ENCODE measurements around the gene PNKD.

DNA sequence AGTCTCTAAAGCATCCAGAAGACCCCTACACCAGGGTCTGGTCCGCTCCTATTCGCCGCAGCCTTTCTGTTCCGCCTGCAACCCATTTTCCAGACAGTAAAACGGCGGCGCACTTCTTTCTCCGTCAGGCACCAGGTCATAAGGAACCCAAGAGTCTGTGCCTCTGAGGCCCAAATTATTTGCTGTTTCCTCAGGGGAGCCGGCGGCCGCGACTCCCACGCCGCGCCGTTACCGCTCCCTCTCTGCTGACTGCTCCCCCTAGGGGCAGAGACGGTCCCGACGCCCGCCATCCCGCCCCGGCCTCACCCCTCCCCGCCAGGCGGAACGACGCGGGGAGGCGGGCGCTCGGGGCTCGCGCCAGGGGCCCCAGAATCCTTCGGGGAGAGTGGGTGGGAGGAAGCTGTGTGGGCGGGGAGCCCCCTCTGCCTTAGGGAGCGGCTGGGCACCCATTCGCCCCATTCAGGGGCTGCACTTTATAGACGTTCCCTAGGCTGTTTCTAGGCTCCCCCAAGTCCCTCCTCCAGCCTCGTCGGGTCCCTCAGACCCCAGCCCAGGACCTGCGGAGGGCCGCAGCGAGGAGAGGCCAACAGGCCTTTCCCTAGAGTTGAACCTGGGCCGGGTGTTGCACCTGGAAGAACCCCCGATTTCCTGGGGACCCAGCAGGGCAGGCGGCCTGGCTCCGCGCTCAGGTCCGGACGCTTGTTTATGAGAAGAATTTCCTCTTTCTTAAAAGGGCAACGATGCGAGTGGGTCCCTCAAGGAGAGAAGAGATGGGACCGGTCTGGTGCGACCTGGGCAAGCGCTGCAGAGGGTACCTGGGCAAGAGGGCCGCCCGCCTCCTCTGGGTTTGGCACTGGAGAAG is 125.7 kb downstream of the PNKD start:
- TF ChIP-seq, protein P1, sequence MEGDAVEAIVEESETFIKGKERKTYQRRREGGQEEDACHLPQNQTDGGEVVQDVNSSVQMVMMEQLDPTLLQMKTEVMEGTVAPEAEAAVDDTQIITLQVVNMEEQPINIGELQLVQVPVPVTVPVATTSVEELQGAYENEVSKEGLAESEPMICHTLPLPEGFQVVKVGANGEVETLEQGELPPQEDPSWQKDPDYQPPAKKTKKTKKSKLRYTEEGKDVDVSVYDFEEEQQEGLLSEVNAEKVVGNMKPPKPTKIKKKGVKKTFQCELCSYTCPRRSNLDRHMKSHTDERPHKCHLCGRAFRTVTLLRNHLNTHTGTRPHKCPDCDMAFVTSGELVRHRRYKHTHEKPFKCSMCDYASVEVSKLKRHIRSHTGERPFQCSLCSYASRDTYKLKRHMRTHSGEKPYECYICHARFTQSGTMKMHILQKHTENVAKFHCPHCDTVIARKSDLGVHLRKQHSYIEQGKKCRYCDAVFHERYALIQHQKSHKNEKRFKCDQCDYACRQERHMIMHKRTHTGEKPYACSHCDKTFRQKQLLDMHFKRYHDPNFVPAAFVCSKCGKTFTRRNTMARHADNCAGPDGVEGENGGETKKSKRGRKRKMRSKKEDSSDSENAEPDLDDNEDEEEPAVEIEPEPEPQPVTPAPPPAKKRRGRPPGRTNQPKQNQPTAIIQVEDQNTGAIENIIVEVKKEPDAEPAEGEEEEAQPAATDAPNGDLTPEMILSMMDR (conservative IDR thresholded peaks at IDR 0.05; ENCODE audit: low read length), result peak; percentile 74
- no peak for TF ChIP-seq EZH2phosphoT487 (IDR thresholded peaks at IDR 0.05; ENCODE audit: borderline replicate concordance)
